ENCODE results near the gene RMDN3. TPM values are rescaled to one million over a fixed set of nuclear protein-coding genes. Genes with fewer than 3 reads are reported as not detected.

RMDN3 gene
- total RNA-seq, 1 experiment from 2014 or later = 28.3 TPM

DNA sequence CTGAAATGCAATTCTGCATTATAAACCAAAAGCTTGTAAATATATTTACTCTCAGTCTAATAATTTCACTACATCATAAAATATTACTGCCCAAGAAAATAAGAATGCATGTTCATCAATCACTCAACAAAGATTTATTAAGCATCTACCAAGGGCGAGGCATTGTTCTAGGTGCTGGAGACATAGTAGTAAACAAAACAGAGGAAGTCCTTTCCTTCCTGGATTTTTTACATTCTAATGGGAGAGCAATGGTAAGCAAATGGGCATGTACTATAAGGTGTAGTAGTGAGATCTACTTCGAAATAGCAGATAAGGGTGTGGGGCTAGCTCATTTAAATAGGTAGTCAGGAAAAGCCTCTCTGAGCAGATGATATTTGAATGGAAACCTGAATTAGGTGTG, 41.0 kb upstream of the RMDN3 start:
- Histone ChIP-seq H4K5ac (ENCODE audit: insufficient read length, low read depth, low read length) (no peak overlapping the region), H2BK15ac (ENCODE audit: low read depth, low read length) (no peak overlapping the region), H2BK120ac (ENCODE audit: low read depth, low read length, poor library complexity, severe bottlenecking) (no peak overlapping the region), H2AK5ac (ENCODE audit: insufficient read length, low read length) (no peak overlapping the region), H3K18ac (ENCODE audit: insufficient read length, low read depth, low read length) (no peak overlapping the region), H4K20me1 (ENCODE audit: control insufficient read depth, insufficient read depth, insufficient read length) (no peaks in the 10 kb centered on the region), H3K4ac (ENCODE audit: low read depth, low read length) (no peak overlapping the region), H2BK5ac (ENCODE audit: insufficient read length, low read length) (no peak overlapping the region), H3K27ac (ENCODE audit: insufficient read length, low read depth, low read length) (no peak overlapping the region), H3K14ac (ENCODE audit: insufficient read depth, low read length) (no peak overlapping the region), H3K23ac (ENCODE audit: insufficient read length, low read depth, low read length) (no peak overlapping the region), H3K9ac (ENCODE audit: extremely low read depth, insufficient read length, low read length) (no peak overlapping the region), H3K79me1 (ENCODE audit: insufficient read depth, low read depth, low read length, poor library complexity, severe bottlenecking) (no peaks in the 10 kb centered on the region), H4K8ac (replicated peaks; ENCODE audit: insufficient read length, low read depth, low read length) (no peak overlapping the region), H2AFZ (ENCODE audit: low read length) (no peak overlapping the region), H3K23me2 (ENCODE audit: insufficient read length, low read depth, low read length, poor library complexity, severe bottlenecking) (no peaks in the 10 kb centered on the region), H3K79me2 (ENCODE audit: insufficient read depth, low read length) (no peaks in the 10 kb centered on the region), H3K56ac (ENCODE audit: insufficient read length, low read depth, low read length) (no peak overlapping the region), H3K4me2 (ENCODE audit: insufficient read depth, insufficient read length, low read length) (no peak overlapping the region), H2BK20ac (ENCODE audit: low read depth, low read length, poor library complexity, severe bottlenecking) (no peak overlapping the region), H3K4me1 (ENCODE audit: insufficient read depth, low read length) (peaks cover 12% of the 10 kb centered on the region; the same call in 1 of the 2 replicates), H4K91ac (ENCODE audit: insufficient read length, low read depth, low read length) (no peak overlapping the region), H3K27me3 (ENCODE audit: insufficient read depth, low read length) (no peaks in the 10 kb centered on the region), H3K9me3 (ENCODE audit: control insufficient read depth, low read depth, low read length) (no peaks in the 10 kb centered on the region), H2BK12ac (ENCODE audit: insufficient read length, low read depth, low read length) (no peak overlapping the region), H3T11ph (ENCODE audit: low read length) (no peak overlapping the region)
- no peaks in the 10 kb centered on the region for H3K27me3 Mint-ChIP-seq (ENCODE audit: low read depth)
- H3K36me3 Mint-ChIP-seq (ENCODE audit: insufficient read depth in 1 of 3, low read depth in 3 of 3) = peaks cover 12 to 18% (median 13%) of the 10 kb centered on the region in 3 experiments; a peak in 5 of 7 replicates
- TF ChIP-seq, protein P1, sequence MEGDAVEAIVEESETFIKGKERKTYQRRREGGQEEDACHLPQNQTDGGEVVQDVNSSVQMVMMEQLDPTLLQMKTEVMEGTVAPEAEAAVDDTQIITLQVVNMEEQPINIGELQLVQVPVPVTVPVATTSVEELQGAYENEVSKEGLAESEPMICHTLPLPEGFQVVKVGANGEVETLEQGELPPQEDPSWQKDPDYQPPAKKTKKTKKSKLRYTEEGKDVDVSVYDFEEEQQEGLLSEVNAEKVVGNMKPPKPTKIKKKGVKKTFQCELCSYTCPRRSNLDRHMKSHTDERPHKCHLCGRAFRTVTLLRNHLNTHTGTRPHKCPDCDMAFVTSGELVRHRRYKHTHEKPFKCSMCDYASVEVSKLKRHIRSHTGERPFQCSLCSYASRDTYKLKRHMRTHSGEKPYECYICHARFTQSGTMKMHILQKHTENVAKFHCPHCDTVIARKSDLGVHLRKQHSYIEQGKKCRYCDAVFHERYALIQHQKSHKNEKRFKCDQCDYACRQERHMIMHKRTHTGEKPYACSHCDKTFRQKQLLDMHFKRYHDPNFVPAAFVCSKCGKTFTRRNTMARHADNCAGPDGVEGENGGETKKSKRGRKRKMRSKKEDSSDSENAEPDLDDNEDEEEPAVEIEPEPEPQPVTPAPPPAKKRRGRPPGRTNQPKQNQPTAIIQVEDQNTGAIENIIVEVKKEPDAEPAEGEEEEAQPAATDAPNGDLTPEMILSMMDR (conservative IDR thresholded peaks at IDR 0.05) = no peak
- H3K9me3 Mint-ChIP-seq = no peaks in the 10 kb centered on the region
- H3K27ac Mint-ChIP-seq = peak overlapping the region in 1 of 3 experiments; percentile 37; a peak in 2 of 7 replicates
- H3K4me1 Mint-ChIP-seq = peaks cover 32 to 38% of the 10 kb centered on the region in 2 experiments
- H3K4me3 Mint-ChIP-seq = no peak overlapping the region
- no peak for DNase-seq
- WGBS (ENCODE audit: extremely low coverage, insufficient read length, low lambda C conversion rate) = no CpG with 5 or more reads among the region's 2 CpGs

Data from H9 (cell line).